Panc1 (cell line): ENCODE results near the gene SLITRK1. TPM values are rescaled to one million over a fixed set of nuclear protein-coding genes. Genes with fewer than 3 reads are reported as not detected.

Experiments
- ATAC-seq: fragments of 200-7000 bp; cut with Tn5 transposase; 2 replicates; pipeline ENCODE4 v1.9.1; 2020; ENCODE audit warnings: mild to moderate bottlenecking, moderate library complexity
- Bru-seq: library from RNA; stranded (reverse); fragments of 400-500 nt; gene quantifications from one replicate; lab custom pipeline; 2021; lab: Mats Ljungman, UMichigan
- BruChase-seq, 2 experiments: library from RNA; stranded (reverse); fragments of 400-500 nt; gene quantifications; one replicate each; lab custom pipeline; 2021; lab: Mats Ljungman, UMichigan
- BruUV-seq: library from RNA; stranded (reverse); fragments of 400-500 nt; replicated peaks from 2 replicates; lab custom pipeline; 2021; lab: Mats Ljungman, UMichigan
- CTCF ChIA-PET: fragments of 300-600 bp; sonication (Branson Sonifier 250); formaldehyde crosslinking; loops from one replicate; lab custom pipeline; 2022; ENCODE audit warnings: antibody characterized with exemption; lab: Charles Lee
- POLR2A ChIA-PET: fragments of 300-600 bp; sonication (Branson Sonifier 250); formaldehyde crosslinking; loops from one replicate; lab custom pipeline; 2022; ENCODE audit warnings: antibody characterized with exemption; lab: Charles Lee
- DNase-seq: peaks from one replicate; pipeline ENCODE4 v3.0.0-alpha.2; 2010; ENCODE audit warnings: low read depth, low spot score
- H3K27ac ChIP-seq: 2 replicates; pipeline ENCODE4 v1.5.1; 2011; ENCODE audit warnings: mild to moderate bottlenecking, low read length, inconsistent platforms
- H3K27me3 ChIP-seq: fragments of 200-500 bp; sonication (Bioruptor generic); 2 replicates; pipeline ENCODE4 v1.6.0; 2014; ENCODE audit warnings: low read length, inconsistent platforms; ENCODE audit not compliant: control insufficient read depth, insufficient read depth
- H3K36me3 ChIP-seq: fragments of 200-500 bp; sonication (Bioruptor generic); 2 replicates; pipeline ENCODE4 v1.5.1; 2014; ENCODE audit warnings: inconsistent platforms, mild to moderate bottlenecking, low read length, moderate library complexity; ENCODE audit not compliant: control insufficient read depth, insufficient read depth
- H3K4me1 ChIP-seq: 2 replicates; pipeline ENCODE4 v1.5.1; 2011; ENCODE audit warnings: inconsistent platforms, mild to moderate bottlenecking, low read length, moderate library complexity; ENCODE audit not compliant: control insufficient read depth, insufficient read depth
- H3K4me3 ChIP-seq, 2 experiments: 2 replicates each; pipeline ENCODE4 v1.5.1; 2011 to 2012; ENCODE audit warnings: low read depth in 2 of 2, low read length in 2 of 2, mild to moderate bottlenecking in 2 of 2, inconsistent platforms in 1 of 2, moderate library complexity in 1 of 2
- H3K9me3 ChIP-seq: fragments of 200-500 bp; sonication (Bioruptor generic); 2 replicates; pipeline ENCODE4 v1.5.1; 2014; ENCODE audit warnings: low read depth, mild to moderate bottlenecking, inconsistent platforms, low read length, moderate library complexity; ENCODE audit not compliant: control insufficient read depth, insufficient read depth
- POLR2AphosphoS5 ChIP-seq: IDR thresholded peaks from 2 replicates; pipeline ENCODE4 v1.6.1; 2012; ENCODE audit warnings: mild to moderate bottlenecking, low read depth, low read length, moderate library complexity
- REST ChIP-seq, 2 experiments: IDR thresholded peaks; 2 replicates each; pipeline ENCODE4 v1.6.1; 2011 to 2012; ENCODE audit warnings: low read depth in 2 of 2, control low read depth in 1 of 2, low read length in 1 of 2, mild to moderate bottlenecking in 1 of 2, moderate library complexity in 1 of 2; ENCODE audit not compliant: insufficient read depth in 1 of 2
- SIN3A ChIP-seq: IDR thresholded peaks from 2 replicates; pipeline ENCODE4 v1.6.1; 2012; ENCODE audit warnings: low read depth, mild to moderate bottlenecking, low read length, moderate library complexity, borderline replicate concordance; ENCODE audit not compliant: insufficient read depth
- TCF7L2 ChIP-seq: IDR thresholded peaks from 2 replicates; pipeline ENCODE4 v1.6.1; 2011; ENCODE audit warnings: mild to moderate bottlenecking, low read depth, low read length, inconsistent platforms
- in situ Hi-C: cut with HindIII; loops from 2 replicates; pipeline ENCODE4 v1.10.0; 2016; ENCODE audit warnings: low sequenced_read_pairs, low pct_unique_long_range_greater_than_20kb
- intact Hi-C: fragments of 100-400 bp; cut with micrococcal nuclease; formaldehyde crosslinking; loops from one replicate; pipeline ENCODE4 v1.10.0; 2022; ENCODE audit not compliant: unreplicated experiment
- long read RNA-seq: library from polyadenylated mRNA; unstranded; transcript quantifications from one replicate; pipeline ENCODE4 v2.0.0, GENCODE V29; 2021; ENCODE audit not compliant: unreplicated experiment
- polyA plus RNA-seq: library from polyadenylated mRNA; unstranded; fragments of >200 nt; gene quantifications from one replicate; pipeline ENCODE4 v1.2.1, GENCODE V29; 2012; ENCODE audit warnings: missing spikeins; ENCODE audit not compliant: insufficient read length
- total RNA-seq: library from RNA; stranded (reverse); gene quantifications from one replicate; pipeline ENCODE4 v1.2.1, GENCODE V29; 2021; ENCODE audit not compliant: unreplicated experiment
- TF ChIP-seq, protein P1 (sequence below): fragments of 450-650 bp; IDR thresholded peaks from 2 replicates; pipeline ENCODE4 v1.5.1; 2017; ENCODE audit warnings: mild to moderate bottlenecking

The SLITRK1 gene
- total RNA-seq (0.08 TPM), Bru-seq, nascent RNA (not detected), BruChase-seq, experiment 1, labeled RNA remaining after a 2-hour chase (percentile 27 among the genes with signal in this experiment), BruChase-seq, experiment 2, labeled RNA remaining after a 6-hour chase (percentile 23 among the genes with signal in this experiment)
- polyA plus RNA-seq = 0.06 TPM
- long read RNA-seq = 0 reads

DNA sequence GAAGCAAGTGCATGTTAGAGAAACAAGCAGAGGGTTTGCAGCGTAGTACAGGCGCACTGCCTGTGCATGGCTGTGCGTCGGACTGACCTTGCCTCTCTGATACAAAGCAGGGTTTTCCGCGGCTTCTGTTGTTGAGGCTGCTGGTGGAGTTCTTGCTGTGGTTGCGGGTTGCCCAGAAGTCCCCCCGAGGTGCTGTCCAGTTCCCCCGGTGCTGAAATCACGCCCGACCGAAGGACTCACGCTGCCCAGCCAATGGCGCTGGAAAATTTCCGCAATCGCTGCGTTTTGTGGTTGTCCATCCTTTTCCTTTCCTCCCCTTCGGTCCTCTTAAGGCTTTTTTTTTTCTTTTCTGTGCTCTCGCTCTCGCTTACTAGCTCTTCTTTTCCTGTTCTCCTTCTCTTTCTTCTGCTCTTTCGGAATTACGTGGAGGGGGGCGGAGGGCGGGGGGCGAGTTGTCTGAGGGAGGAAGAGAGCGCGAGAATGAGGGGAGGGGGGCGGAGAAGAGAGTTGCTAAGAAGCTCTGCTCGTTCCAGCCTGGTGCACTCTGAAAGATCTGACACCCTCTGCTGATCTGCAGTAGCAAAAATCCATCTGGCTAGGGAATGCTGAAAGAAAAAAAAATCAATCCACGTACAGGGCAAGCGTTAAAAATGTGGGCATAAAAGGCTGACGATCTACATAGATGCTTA lies at the start of gene SLITRK1:
SLITRK1 (minus strand) TSS at position 558 of the 689 bp plus-strand sequence. CDS start 967 bp downstream, outside the sequence.
- TF ChIP-seq, protein P1, sequence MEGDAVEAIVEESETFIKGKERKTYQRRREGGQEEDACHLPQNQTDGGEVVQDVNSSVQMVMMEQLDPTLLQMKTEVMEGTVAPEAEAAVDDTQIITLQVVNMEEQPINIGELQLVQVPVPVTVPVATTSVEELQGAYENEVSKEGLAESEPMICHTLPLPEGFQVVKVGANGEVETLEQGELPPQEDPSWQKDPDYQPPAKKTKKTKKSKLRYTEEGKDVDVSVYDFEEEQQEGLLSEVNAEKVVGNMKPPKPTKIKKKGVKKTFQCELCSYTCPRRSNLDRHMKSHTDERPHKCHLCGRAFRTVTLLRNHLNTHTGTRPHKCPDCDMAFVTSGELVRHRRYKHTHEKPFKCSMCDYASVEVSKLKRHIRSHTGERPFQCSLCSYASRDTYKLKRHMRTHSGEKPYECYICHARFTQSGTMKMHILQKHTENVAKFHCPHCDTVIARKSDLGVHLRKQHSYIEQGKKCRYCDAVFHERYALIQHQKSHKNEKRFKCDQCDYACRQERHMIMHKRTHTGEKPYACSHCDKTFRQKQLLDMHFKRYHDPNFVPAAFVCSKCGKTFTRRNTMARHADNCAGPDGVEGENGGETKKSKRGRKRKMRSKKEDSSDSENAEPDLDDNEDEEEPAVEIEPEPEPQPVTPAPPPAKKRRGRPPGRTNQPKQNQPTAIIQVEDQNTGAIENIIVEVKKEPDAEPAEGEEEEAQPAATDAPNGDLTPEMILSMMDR = no peak
- TF ChIP-seq POLR2AphosphoS5 = no peak
- peak; percentile 90 to 95 for TF ChIP-seq REST (IDR thresholded peaks at IDR 0.05; ENCODE audit: insufficient read depth in 1 of 2, low read depth in 2 of 2, low read length in 1 of 2)
- no peak for TF ChIP-seq TCF7L2
- no peak for TF ChIP-seq SIN3A
- POLR2A ChIA-PET = no interaction called here
- ATAC-seq = peak; percentile 66
- Histone ChIP-seq H3K36me3 (no peaks in the 10 kb centered on the region), H3K9me3 (no peaks in the 10 kb centered on the region), H3K4me3 (peak within 1 kb of the TSS; percentile 40 to 52), H3K27ac (no peak within 1 kb of the TSS), H3K27me3 (0 out of 2 replicates have a peak, but pooled peaks cover 2% of the 10 kb centered on the region), H3K4me1 (no peaks in the 10 kb centered on the region)
- CTCF ChIA-PET = no interaction called here
- in situ Hi-C loops = no loop called here
- intact Hi-C loops = no loop called here
- DNase-seq = no peak
- BruUV-seq = no TSS peak

- DNase-seq = no peak
- Histone ChIP-seq H3K9me3 (no peaks in the 10 kb centered on the region), H3K27ac (no peak overlapping the region), H3K27me3 (no peaks in the 10 kb centered on the region), H3K4me3 (no peak overlapping the region), H3K36me3 (no peaks in the 10 kb centered on the region), H3K4me1 (no peaks in the 10 kb centered on the region)
- TF ChIP-seq POLR2AphosphoS5 (no peak), REST (IDR thresholded peaks at IDR 0.05; ENCODE audit: insufficient read depth in 1 of 2, low read depth in 2 of 2, low read length in 1 of 2) (no peak), TCF7L2 (no peak), SIN3A (no peak)
- TF ChIP-seq, protein P1 = no peak
- ATAC-seq = no peak
- ChIA-PET POLR2A (no interaction called here), CTCF (no interaction called here)
- in situ Hi-C loops (no loop called here), intact Hi-C loops (no loop called here)
- no TSS peak for BruUV-seq
Observed at GRCh38 chr13:83929157-83929556, 46.9 kb upstream of the SLITRK1 start.
